Measurements from ENCODE around the gene UGT2A2.

Gene UGT2A2

GRCh38 chr4:69576251-69576877 is 63.1 kb downstream of the UGT2A2 start:
- DNase-seq (ENCODE audit: low read depth in 2 of 2, low spot score in 1 of 2): no peak

DNA sequence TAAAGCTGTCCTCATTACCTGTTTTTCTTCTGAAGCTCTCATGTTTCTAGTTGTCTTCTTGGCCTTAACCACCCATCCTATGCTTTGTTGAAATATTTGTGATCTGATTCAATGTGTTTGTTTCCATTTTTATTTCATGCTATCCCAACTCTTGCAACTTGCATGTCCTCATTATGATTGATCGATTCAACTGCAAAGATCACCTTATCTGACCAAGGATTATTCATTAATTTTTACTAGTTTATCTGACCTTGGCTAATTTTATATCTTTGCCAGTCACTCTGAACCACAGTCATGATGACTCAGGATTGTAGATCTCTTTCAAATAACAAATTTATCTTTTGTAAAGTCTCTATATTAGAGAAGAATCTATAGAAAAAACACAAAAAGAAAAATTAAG is 70.7 kb downstream of the UGT2A2 start:
- no peak for DNase-seq (ENCODE audit: low read depth in 2 of 2, low spot score in 1 of 2)

- no peak for DNase-seq (ENCODE audit: low read depth in 2 of 2, low spot score in 1 of 2)
These were observed 76.0 kb downstream of the UGT2A2 start for GRCh38 chr4:69563424-69563823.

DNA sequence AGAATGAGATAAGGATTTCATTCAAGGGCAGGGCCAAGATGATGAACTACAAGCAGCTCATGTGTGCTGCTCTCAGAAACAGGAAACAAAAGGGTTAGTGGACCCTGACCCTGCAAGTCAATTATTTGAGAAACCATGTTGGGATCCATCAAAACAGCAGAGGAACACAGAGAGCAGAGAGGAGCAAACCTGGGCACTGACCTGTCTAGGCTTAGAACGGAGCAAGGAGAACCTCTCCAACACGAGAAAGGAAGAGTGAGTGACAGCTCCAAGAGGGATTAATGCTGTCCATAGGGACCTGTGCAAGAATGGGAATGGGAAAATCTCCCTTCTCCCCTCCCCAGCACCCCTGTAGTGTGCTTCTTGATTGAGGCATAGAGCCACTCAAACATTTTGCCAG is 89.8 kb downstream of the UGT2A2 start:
- no peak for DNase-seq (ENCODE audit: low read depth in 2 of 2, low spot score in 1 of 2)

- no peak for DNase-seq (ENCODE audit: low read depth in 2 of 2, low spot score in 1 of 2)
These were observed 93.2 kb downstream of the UGT2A2 start for GRCh38 chr4:69546134-69546765.

All from stimulated activated CD8-positive, alpha-beta memory T cell treated with anti-CD3 and anti-CD28 coated beads, Interleukin-4, amount 100 ng/mL, for 4 hours (primary cell).